HUES48 (cell line): Measurements from ENCODE around the gene STIP1.

ENCODE experiments used
- H3K27ac ChIP-seq: one replicate; pipeline ENCODE4 v1.7.0; 2013; ENCODE audit warnings: low read depth, low read length, inconsistent platforms
- H3K27me3 ChIP-seq: 2 replicates; pipeline ENCODE4 v1.6.1; 2013; ENCODE audit warnings: mild to moderate bottlenecking, low read length; ENCODE audit not compliant: control insufficient read depth, insufficient read depth
- H3K36me3 ChIP-seq: 2 replicates; pipeline ENCODE4 v1.6.1; 2013; ENCODE audit warnings: low read length; ENCODE audit not compliant: control insufficient read depth, insufficient read depth
- H3K4me1 ChIP-seq: 2 replicates; pipeline ENCODE4 v1.6.1; 2013; ENCODE audit warnings: mild to moderate bottlenecking, low read length; ENCODE audit not compliant: control insufficient read depth, insufficient read depth
- H3K4me3 ChIP-seq: 2 replicates; pipeline ENCODE4 v1.5.1; 2013; ENCODE audit warnings: mild to moderate bottlenecking, low read depth, low read length
- H3K9ac ChIP-seq: 2 replicates; pipeline ENCODE4 v1.6.1; 2013; ENCODE audit warnings: mild to moderate bottlenecking, low read depth, low read length, moderate library complexity
- H3K9me3 ChIP-seq: 2 replicates; pipeline ENCODE4 v1.6.1; 2013; ENCODE audit warnings: low read length; ENCODE audit not compliant: control insufficient read depth, insufficient read depth

STIP1 gene

DNA sequence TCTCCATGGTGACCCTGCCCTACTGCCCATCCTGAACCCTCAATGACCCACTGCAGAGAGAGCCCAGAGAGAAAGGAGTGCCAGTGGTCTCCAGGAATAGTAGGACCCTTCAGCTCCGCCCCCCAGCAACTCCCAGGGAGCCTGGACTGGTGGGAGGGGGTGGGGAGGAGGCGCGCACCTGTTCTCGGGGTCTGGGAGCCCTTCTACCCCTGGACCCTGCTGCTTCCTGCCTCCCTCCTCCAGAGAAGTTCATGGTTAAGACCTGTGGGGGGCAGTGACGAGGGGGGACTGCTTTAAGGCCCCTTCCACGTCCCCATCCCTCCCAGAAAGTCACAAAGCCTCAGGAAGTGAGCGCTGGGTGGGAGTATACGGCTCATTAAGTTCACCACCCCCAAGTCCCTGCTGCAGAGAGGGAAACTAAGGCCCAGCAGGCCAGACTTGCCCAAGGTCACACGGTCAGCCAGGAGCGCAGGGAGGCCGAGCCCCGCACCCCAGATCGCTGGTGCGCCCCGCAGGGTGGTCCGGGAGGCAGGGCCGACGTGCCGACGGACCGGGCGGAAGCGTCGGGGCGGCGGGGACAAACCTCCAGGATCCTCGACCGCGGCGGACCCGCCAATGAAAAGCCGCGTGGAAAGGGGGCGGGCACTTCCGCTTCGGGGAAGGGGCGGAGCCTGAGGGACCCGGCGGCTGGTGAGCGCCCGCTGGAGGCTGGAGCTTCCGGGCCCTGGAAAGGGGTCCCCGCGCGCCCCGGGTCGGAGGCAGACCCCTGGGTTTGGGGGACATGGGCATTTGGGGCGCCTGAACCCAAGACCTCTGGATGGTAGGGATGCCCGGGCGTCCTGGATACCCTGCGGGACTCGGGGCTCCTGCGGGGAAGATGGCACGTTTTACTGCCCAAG, 39.9 kb downstream of the STIP1 start, which contains the start of the genes NUDT22 and TRPT1:
Gene NUDT22, plus strand, starts transcription at position 667 of the 899 bp plus-strand sequence. CDS start 379 bp downstream, outside the sequence.
Gene TRPT1, minus strand, starts transcription at position 579 of the 899 bp plus-strand sequence. Its CDS starts 326 bp downstream, at position 253.
- Histone ChIP-seq H3K27ac (peak within 1 kb of the TSS; percentile 62), H3K36me3 (peaks cover 27% of the 10 kb centered on the region), H3K9me3 (no peaks in the 10 kb centered on the region), H3K9ac (peak within 1 kb of the TSS; percentile 51), H3K4me1 (peaks cover 8% of the 10 kb centered on the region; the same call in 1 of the 2 replicates), H3K27me3 (no peaks in the 10 kb centered on the region), H3K4me3 (peak within 1 kb of the TSS; percentile 73)

DNA sequence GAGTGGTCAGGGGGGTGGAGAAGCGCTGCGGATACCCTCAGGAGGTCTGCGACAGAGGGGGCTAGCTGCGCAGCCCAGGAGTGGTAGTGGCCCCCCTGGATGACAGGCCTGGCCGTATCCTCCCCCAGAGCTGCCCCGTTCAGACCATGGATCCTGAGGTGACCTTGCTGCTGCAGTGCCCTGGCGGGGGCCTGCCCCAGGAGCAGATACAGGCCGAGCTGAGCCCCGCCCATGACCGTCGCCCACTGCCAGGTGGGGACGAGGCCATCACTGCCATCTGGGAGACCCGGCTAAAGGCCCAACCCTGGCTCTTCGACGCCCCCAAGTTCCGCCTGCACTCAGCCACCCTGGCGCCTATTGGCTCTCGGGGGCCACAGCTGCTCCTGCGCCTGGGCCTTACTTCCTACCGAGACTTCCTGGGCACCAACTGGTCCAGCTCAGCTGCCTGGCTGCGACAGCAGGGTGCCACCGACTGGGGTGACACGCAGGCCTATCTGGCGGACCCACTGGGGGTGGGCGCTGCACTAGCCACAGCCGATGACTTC, 40.6 kb downstream of the STIP1 start:
- H3K9me3 ChIP-seq, result no peaks in the 10 kb centered on the region
- H3K4me3 ChIP-seq, result peak overlapping the region; percentile 73
- no peaks in the 10 kb centered on the region for H3K27me3 ChIP-seq
- peak overlapping the region; percentile 8 for H3K27ac ChIP-seq
- peaks cover 23% of the 10 kb centered on the region for H3K36me3 ChIP-seq
- H3K9ac ChIP-seq, result peak overlapping the region; percentile 51
- peaks cover 9% of the 10 kb centered on the region; the same call in 1 of the 2 replicates for H3K4me1 ChIP-seq

DNA sequence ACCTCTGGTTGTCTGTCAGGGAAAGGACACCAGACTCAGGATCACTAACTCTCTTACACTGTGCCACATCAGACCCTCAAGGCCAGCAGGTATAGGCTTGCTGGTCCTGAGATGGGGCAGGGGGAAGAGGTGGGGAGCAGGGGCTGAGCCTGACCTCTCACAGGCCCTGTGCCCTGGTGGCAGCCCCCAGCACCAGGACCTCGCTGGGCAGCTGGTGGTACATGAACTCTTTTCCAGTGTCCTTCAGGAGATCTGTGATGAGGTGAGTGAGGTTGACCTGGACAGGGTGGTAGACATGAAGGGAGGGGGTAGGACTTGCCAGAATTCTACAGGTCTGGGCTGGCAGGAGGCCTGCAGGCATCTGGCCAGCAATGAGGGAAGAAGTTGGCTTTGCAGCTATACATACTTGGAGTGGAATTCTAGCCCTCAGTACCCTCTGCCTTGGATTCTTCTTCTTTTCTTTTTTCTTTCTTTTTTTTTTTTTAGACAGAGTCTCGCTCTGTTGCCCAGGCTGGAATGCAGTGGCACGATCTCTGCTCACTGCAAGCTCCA, 41.5 kb downstream of the STIP1 start:
- Histone ChIP-seq H3K27me3 (no peaks in the 10 kb centered on the region), H3K4me1 (peaks cover 12% of the 10 kb centered on the region; the same call in 1 of the 2 replicates), H3K9ac (no peak overlapping the region), H3K36me3 (peaks cover 21% of the 10 kb centered on the region), H3K9me3 (no peaks in the 10 kb centered on the region), H3K27ac (no peak overlapping the region), H3K4me3 (no peak overlapping the region)

DNA sequence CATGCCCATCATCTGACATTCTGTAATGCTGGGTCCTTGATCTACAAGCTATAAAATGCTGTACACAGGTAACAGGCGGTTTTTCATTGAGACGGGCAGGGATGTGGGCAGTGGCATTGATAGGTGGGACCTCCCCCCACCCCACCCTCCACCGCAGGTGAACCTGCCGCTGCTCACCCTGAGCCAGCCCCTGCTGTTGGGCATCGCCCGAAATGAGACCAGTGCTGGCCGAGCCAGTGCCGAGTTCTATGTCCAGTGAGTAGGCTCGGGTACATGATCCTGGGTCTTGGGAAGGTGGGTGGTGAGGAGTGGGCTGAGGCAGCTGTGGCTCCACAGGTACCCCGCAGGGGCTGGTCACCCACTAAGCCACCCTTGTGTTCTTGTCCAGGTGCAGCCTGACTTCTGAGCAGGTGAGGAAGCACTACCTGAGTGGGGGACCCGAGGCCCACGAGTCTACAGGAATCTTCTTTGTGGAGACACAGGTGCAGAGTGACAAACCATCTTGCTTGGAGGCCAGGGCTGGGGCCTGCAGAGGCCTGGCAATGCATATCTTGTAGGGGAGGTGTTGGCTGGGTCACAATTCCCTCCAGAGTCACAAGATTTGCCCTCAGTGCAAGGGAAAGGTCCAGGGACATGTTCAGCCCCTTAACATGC, 43.2 kb downstream of the STIP1 start:
- Histone ChIP-seq H3K9me3 (no peaks in the 10 kb centered on the region), H3K27me3 (no peaks in the 10 kb centered on the region; the same call in 1 of the 2 replicates), H3K9ac (no peak overlapping the region), H3K4me3 (no peak overlapping the region), H3K36me3 (peaks cover 5% of the 10 kb centered on the region), H3K27ac (no peak overlapping the region), H3K4me1 (peaks cover 16% of the 10 kb centered on the region)

DNA sequence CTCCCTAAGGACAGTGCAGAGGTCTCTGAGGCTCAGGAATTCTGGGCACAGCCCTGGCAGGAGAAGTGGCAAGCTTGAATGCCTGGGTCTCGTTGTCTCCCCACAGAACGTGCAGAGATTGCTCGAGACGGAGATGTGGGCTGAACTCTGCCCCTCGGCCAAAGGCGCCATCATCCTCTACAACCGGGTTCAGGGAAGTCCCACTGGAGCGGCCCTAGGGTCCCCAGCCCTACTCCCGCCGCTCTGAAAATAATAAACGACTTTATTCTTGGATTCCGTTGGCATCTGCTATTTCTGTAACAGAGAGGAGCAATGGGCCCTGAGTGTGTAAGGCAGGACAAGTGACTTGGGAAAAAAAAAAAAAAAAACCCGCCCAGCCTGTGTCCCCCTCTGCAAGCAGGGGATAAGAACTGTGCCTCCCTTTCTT, 43.8 kb downstream of the STIP1 start:
- H3K4me1 ChIP-seq, result peaks cover 16% of the 10 kb centered on the region
- peak overlapping the region; percentile 43 for H3K27ac ChIP-seq
- H3K27me3 ChIP-seq, result no peaks in the 10 kb centered on the region; the same call in 1 of the 2 replicates
- H3K36me3 ChIP-seq, result no peaks in the 10 kb centered on the region
- peak overlapping the region; percentile 81 for H3K4me3 ChIP-seq
- no peak overlapping the region for H3K9ac ChIP-seq
- H3K9me3 ChIP-seq, result no peaks in the 10 kb centered on the region

DNA sequence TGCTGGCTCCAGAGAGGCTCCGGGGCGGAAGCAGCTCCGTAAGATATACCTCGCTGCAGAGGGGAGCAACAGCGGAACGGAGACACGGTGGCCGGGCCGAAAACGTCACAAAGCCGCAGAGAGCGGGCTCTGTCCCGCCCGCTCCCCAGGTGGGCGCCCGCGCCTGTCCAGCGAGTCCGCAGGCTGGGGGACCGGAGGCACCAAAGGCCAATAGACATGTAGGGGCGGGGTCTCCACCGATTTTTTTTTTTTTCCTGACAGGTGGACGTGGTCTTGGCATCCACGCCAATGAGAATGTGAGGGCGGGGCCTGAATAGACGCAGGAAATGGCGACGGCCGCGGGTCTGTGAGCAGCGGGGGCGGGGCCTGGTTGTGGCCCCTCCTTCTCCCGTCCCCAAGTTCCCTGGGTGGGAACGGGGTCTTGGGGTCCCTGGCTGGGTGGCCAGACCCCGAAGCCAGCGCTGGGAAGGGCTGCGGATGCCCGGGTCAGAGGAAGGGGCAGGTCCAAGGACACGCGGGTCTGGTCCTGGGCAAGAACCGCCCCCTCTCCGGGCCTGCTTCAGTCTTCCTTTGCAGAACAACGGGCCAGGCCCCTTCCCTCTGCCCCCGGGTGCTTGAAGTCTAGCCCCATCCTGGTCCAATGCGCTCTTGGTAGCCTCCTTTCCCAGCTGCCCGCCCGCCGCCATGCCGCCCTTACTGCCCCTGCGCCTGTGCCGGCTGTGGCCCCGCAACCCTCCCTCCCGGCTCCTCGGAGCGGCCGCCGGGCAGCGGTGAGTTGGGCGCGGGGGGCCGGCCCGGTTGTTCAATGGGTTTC, 44.4 kb downstream of the STIP1 start, which contains the start of gene DNAJC4:
Gene DNAJC4, plus strand, starts transcription at position 378 of the 814 bp plus-strand sequence. Its CDS starts 307 bp downstream, at position 685.
- peaks cover 16% of the 10 kb centered on the region for H3K4me1 ChIP-seq
- H3K27ac ChIP-seq, result peak within 1 kb of the TSS; percentile 80
- H3K4me3 ChIP-seq, result peak within 1 kb of the TSS; percentile 81

DNA sequence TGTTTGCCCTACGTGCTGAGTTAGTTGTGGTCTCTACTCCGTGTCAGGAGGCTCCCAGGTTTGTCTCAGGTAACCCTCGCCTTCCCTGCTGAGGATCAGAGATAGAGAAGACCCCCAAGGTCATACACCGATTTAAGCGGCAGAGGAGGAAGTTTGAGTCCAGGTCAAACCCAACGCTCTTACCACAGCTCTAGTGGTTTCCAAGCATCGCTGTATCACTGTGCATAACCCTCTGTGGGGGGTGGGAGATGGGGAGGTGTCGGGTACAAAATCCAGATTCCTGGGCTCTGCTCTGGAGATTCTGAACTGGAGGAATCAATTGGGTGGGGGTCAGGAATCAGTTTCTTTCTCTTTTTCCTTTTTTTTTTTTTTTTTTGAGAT, 45.0 kb downstream of the STIP1 start:
- no peaks in the 10 kb centered on the region; the same call in 1 of the 2 replicates for H3K36me3 ChIP-seq
- peak overlapping the region; percentile 46; the same call in 1 of the 2 replicates for H3K9ac ChIP-seq
- peak overlapping the region; percentile 80 for H3K27ac ChIP-seq
- no peaks in the 10 kb centered on the region; the same call in 1 of the 2 replicates for H3K27me3 ChIP-seq
- no peaks in the 10 kb centered on the region for H3K9me3 ChIP-seq
- H3K4me1 ChIP-seq, result peaks cover 16% of the 10 kb centered on the region
- H3K4me3 ChIP-seq, result peak overlapping the region; percentile 81

More for the DNA sequence above, 44.4 kb downstream of the STIP1 start, which contains the start of gene DNAJC4:
- H3K9ac ChIP-seq, result peak within 1 kb of the TSS; percentile 46; the same call in 1 of the 2 replicates
- no peaks in the 10 kb centered on the region; the same call in 1 of the 2 replicates for H3K27me3 ChIP-seq
- no peaks in the 10 kb centered on the region for H3K9me3 ChIP-seq
- no peaks in the 10 kb centered on the region for H3K36me3 ChIP-seq

DNA sequence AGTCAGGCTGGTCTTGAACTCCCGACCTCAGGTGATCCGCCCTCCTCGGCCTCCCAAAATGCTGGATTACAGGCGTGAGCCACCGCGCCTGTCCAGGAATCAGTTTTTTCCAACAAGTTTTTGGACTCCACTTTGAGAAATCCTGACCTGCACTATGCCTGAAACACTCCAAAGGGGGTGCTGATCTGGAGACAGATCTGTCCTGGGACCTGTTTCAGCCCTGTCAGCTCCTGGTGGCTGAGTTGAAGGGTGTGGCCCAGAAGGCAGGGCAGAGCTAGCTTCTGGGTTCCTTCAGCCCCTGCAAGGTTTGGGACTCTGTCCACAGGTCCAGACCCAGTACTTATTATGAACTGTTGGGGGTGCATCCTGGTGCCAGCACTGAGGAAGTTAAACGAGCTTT, 45.6 kb downstream of the STIP1 start:
- peaks cover 14% of the 10 kb centered on the region for H3K4me1 ChIP-seq
- H3K9ac ChIP-seq, result no peak overlapping the region

DNA sequence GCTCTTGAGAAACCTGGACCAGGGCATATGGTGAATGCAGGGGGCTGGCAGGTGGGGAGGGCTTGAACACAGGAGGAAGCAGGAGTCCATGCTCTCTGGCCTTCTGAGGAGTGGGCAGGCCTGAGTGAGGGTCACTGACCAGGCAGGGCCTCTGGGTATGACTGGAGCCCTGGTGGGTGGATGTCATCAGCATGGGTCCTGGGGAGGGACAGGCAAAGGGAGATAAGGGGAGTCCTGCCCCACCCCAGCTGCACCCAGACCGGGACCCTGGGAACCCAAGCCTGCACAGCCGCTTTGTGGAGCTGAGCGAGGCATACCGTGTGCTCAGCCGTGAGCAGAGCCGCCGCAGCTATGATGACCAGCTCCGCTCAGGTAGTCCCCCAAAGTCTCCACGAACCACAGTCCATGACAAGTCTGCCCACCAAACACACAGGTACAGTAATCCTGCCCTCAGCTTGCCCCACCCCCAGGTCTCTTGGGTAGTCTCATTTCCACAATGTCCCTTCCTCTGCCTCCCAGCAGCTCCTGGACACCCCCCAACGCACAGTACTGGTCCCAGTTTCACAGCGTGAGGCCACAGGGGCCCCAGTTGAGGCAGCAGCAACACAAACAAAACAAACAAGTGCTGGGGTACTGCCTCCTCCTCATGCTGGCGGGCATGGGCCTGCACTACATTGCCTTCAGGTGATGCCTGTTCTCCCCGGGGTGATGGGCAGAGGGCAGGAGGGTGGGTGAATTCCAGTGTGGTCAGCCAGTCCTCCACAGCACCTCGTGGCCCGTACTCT, 46.4 kb downstream of the STIP1 start:
- peaks cover 3% of the 10 kb centered on the region for H3K36me3 ChIP-seq
- H3K4me1 ChIP-seq, result peaks cover 8% of the 10 kb centered on the region
- H3K27me3 ChIP-seq, result no peaks in the 10 kb centered on the region; the same call in 1 of the 2 replicates
- no peaks in the 10 kb centered on the region for H3K9me3 ChIP-seq
- H3K27ac ChIP-seq, result no peak overlapping the region
- H3K9ac ChIP-seq, result no peak overlapping the region
- H3K4me3 ChIP-seq, result no peak overlapping the region

More for the DNA sequence above, 45.6 kb downstream of the STIP1 start:
- Histone ChIP-seq H3K9me3 (no peaks in the 10 kb centered on the region), H3K4me3 (no peak overlapping the region), H3K36me3 (no peaks in the 10 kb centered on the region; the same call in 1 of the 2 replicates), H3K27me3 (no peaks in the 10 kb centered on the region; the same call in 1 of the 2 replicates), H3K27ac (no peak overlapping the region)
